Activated T-helper 1 cell treated with Interleukin-2 at 50 U/mL for 16 hours (primary cell): ENCODE data around the gene SLC35E2B.
"Not testable (repeated sequence)": the region's sequence is repeated elsewhere in the genome, so short reads cannot be mapped to it uniquely, and the experiment has no call there.

Source experiments
- DNase-seq: peaks from one replicate; pipeline ENCODE4 v3.0.0-alpha.2; 2020; ENCODE audit warnings: low read depth

SLC35E2B gene

DNA sequence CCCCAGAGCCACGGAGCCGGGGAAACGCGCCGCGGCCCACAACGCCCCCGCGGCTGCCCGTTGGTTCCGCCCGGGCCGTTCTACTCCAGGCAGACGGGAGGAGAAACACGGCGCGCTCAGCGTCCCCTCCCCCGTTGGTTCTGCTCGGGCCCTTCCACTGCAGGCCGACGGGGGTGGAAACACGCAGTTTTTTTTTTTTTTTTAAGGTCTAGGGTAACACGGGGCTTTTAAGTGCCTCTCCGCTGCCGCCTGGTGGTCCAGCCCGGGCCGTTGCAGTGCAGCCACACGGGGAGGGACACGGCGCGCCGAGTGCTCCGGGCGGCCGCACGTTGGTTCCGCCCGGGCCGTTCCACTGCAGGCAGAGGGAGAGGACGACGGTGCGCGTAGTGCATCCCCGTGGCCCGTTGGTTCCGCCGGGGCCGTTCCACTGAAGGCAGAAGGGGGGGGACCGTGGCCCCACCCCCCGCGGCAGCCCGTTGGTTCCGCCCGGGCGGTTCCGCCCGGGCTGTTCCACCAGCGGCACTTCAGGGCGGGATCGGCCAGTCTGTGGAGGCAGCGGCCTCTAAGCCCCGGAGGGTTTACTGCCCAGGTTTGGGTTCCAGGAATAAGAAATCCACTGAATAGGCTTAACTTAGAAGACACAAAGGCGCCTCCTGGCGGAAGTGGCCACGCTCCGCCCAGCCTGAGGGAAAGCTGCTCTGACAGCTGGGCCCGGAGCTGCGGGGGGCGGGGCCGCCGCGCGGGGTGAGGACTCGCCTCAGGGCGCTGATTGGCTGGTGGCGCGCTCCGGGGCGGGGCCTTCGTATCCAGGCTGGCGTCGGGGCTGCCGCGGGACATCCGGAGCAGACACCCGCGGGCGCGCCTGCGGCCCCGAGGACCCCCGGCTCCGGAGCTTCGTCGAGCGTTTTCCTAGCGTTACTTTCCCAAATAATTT, at the start of gene SLC35E2B:
Gene SLC35E2B, minus strand, starts transcription at position 82 of the 934 bp plus-strand sequence. CDS start 16,096 bp downstream, outside the sequence.
- DNase-seq: peak; percentile 97

DNA sequence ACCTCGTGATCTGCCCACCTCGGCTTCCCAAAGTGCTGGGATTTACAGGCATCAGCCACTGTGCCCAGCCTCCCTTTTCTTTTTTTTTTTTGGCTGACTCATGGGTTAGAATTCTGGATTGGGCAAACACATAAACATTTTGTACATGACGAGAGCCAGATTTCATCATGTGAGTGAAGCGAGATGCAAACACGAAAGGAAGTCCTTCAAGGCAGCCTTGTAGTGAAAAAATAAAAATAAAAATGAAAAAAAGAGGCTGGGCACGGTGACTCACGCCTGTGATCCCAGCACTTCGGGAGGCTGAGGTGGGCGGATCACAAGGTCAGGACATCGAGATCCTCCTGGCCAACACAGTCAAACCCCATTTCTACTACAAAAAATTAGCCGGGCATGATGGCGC, 48.4 kb upstream of the SLC35E2B start:
- DNase-seq: not testable (repeated sequence)

DNA sequence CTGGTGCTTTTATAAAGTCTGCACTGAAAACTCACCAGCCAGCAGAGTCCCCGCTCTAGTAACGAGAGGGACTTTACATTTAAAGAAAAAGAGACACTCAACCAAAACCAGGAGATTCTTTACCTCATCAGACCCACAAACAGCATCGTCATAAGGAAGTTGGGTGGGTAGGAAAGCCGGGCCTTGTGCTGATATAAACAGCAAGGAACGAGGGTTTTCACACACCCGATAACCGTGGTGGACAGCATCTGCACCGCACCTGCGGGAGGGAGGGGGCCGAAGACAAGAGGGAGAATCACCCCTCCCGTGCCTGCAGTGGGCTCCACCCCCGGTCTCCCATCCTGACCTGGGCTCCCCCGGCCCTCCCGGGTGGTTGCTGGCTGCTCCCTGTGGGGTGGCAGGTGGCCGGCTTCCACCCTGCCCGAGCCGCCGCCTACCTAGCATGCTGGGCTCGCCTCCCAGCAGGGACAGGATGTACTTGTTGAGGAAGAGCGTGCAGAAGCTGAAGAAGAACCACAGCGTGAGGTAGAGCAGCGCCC, 46.3 kb upstream of the SLC35E2B start:
- DNase-seq: not testable (repeated sequence)

DNA sequence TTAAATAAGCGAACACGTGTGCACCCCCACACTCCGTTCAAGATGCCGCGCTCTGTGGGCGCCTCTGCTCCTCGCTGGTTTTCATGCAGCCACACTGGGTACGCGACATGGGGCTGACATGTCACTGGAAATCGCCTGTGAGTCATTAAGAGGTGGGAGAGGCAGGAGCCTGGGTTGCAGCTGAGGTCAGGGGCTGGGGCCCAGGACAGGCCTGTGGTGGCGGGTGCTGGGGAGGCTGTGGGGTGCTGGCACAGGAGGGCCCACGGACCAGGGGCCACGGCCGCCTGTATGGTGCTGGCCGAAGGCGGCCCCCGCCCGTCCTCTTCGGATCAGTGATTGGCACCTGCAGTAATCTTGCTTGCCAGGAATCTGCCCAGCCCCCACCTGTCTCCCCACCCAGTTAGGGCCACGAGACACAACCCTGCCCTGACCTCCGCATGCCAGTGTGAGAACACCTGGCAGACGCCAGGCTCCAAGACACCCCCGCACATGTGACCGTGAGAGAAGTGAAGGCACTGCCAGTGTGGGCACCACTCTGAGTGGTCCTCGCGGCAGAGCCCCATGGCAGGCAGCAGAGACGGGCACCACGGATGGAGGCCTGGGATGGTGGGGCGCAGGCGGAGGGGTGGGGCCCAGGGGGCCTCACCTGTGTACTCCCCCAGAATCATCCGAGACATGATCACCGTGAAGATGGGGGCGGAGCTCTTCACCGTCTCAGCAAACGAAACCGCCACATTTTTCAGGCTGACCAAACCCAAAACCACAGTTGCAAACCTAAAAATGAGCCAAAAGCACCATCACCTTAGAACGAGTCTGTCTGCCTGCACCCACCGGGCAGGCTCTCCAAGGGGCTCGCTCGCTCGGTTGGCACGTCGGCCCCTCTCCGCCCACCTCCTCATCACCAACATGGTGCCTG, 45.3 kb upstream of the SLC35E2B start:
- not testable (repeated sequence) for DNase-seq

DNA sequence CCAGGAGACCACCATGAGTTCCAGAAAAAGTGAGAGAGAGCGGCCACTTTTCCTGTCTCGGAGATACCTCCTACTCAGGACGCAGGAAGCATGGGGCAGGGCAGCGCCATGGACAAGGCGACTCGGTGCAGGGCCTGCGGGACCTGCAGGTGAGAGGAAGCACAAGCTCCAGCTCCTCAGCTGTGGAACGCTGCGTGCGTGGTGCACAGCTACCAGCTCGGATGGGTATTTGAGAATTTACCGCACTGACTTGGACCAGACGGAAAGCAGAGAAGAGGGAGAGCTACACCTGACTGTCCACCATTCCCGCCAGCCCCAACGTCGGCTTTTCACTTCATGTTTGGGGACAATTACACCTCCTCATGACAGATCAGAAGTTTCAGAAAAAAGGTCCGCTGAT, 39.8 kb upstream of the SLC35E2B start:
- DNase-seq: no peak

DNA sequence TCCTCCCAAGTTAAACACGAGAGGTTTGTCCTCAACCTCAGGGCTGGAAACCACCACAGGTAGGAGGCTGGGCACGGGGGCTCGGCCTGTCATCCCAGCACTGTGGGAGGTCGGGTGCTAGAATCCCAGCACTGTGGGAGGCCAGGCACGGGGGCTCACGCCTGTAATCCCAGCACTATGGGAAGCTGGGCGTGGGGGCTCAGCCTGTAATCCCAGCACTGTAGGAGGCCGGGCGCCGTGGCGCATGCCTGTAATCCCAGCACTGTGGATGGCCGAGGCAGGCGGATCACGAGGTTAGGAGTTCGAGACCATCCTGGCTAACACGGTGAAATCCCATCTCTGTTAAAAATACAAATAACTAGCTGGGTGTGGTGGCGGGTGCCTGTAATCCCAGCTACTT, 38.3 kb upstream of the SLC35E2B start:
- DNase-seq: no peak

DNA sequence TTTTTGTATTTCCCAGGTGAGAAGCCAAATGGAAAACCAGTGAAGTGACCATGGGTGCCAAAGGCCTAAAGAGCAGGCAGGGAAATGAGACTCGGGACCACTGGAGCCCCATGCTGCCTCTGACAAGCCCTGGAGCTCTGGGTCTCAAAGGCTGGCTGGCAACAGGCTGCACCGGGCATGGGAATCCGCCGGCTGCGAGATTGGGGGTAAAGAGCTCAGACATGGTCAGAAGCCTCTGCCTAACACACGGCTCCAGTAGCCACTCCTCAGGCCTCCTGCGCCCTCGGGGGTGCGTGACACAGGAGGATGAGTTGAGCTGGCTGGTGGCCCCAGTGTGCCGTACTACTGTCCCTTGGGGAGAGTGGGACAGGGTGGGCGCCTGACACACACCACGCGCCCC, 37.6 kb upstream of the SLC35E2B start:
- not testable (repeated sequence) for DNase-seq

DNA sequence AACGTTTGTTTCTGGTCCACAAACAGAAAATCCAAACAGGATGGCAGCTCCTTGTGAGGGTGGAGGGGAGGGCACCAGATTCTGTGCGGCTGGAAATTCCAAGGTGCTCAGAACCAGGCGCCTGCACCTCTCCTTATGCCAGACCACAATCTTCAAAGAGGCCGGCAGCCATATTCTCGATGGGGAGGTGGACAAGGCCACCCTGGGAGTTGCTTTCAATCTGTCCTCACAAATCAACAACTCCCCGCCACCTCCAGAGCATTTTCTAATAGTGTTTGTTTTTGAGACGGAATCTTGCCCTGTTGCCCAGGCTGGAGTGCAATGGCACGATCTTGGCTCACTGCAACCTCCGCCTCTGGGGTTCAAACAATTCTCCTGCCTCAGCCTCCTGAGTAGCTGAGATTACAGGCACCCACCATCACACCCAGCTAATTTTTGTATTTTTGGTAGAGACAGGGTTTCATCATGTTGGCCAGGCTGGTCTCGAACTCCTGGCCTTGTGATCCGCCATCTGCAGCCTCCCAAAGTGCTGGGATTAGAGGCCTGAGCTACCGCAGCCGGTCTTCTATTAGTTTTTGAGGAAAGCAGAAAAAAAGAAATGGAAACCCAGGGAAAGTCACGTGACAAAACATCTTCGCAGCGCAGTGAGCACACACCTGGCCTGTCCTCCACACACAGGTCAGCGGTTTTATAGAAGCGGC, 36.7 kb upstream of the SLC35E2B start:
- not testable (repeated sequence) for DNase-seq

DNA sequence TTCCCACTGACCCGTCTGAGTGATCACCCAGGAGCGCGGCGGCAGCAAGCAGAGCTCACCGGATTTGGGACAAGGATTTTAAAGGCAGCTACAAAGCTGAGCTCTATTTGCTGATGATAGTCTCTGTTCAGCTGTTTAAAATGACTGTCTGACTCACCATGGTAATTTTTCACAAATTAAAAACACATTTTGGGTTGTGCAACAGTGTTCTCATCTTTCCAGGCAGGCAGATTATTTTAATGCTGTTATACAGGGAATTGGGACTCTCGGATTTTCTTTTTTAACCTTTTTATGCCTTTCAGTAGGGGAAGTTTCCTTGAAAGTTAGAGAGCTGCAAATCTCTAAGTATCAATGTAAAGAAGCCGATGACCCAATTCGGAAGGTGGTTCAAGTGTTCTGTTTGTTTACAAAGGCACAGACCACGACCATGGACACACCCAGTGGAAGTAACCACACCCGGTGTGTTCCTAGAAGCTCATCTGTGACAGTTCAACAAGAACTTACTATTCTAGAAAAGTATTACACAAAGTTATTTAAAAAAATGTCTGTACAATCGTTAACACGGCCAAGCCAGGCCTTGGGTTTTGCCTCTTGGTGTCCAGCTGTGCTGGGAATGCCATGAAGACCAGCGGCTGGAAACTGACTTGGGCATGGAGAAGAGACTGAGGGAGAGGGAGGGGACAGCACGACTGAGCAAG, 35.9 kb upstream of the SLC35E2B start:
- peak; percentile 30 for DNase-seq

DNA sequence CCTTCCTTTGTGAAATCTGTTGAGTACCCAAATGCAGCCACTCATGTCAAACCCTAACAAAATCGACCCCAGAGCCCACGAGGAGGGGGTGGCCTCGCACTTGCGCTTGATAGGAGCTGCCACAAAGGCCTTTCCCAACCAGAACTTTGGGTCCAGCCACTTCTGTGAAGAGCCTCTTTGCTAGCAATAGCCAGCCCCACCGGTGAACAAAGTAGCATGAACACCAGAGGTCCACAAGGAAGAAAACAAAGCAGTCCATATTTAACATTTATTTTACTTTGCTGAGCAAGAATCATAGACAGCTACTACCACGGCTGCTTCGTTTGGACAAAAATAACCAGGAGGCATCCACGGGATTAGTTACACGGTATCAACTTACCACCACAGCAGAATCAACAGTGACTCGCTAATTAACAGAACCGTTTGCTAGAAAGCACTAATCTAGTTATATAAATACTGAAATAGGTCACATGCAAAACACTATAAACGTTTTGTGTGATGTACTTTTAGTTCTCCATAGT, 34.6 kb upstream of the SLC35E2B start:
- DNase-seq: not testable (repeated sequence)

DNA sequence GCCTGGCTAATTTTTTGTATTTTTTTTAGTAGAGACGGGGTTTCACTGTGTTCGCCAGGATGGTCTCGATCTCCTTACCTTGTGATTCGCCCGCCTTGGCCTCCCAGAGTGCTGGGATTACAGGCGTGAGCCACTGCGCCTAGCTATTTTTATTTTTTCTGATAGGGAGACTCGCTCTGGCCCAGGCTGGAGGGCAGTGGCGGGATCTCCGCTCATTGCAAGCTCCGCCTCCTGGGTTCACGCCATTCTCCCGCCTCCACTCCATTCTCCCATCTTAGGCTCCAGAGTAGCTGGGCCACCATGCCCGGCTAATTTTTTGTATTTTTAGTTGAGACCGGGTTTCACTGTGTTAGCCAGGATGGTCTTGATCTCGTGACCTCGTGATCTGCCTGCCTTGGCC, 33.5 kb upstream of the SLC35E2B start:
- not testable (repeated sequence) for DNase-seq

DNA sequence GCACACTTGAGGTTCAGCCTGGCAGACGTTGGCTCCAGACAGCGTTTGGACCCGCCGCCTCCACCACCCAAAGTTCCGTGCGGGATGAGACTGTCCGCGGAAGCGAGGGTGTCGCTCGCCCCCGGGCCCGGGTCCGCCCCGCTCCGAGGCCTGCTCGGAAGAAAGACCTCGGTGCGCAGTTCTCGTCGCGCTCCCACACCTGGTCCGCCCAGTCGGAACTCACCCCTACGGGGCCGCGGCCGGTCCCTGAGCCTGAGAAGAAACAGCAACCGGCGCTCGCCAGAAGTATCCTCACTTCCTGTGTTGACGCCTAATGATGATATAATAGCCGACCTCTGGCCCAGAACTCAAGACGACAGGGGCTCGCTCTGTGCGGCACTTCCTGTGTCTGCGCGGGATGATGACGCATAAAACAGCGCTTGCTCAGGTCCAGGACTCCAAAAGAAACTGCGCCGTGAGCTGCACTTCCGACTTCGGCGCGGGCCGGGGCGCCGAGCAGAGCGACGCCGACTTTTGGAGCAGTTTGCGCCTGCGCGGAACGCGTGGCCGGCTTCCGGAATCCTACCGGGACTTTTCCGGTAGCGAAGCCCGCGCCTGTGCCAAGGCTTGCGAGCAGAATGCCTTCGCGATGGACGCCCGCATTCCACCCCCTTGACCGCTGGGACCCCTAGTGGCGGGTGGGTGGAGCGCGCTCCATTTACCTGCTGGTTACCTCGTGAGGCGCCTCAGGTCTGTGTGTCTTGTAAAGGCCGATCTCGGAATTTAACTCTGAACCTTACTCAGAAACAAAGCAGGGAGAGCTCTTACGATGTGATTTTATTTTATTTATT, 31.7 kb upstream of the SLC35E2B start, which contains the start of gene CDK11A:
Gene CDK11A, minus strand, starts transcription at position 323 of the 830 bp plus-strand sequence. CDS start 1,539 bp downstream, outside the sequence.
- peak; percentile 97 for DNase-seq

DNA sequence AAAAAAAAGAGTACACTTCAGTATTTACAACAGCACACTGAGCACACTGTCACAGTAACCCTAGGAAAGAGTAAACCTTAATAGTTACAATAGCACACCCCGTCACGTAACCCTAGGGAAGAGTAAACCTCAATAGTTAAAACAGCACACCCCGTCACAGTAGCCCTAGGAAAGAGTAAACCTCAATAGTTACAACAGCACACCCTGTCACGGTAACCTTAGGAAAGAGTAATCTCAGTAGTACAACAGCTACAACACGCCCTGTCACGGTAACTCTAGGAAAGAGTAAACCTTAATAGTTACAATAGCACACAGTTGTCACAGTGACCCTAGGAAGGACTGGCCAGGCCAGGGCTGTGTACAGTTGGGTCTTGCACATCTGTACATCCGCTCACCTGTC, 28.6 kb upstream of the SLC35E2B start:
- DNase-seq: no peak

DNA sequence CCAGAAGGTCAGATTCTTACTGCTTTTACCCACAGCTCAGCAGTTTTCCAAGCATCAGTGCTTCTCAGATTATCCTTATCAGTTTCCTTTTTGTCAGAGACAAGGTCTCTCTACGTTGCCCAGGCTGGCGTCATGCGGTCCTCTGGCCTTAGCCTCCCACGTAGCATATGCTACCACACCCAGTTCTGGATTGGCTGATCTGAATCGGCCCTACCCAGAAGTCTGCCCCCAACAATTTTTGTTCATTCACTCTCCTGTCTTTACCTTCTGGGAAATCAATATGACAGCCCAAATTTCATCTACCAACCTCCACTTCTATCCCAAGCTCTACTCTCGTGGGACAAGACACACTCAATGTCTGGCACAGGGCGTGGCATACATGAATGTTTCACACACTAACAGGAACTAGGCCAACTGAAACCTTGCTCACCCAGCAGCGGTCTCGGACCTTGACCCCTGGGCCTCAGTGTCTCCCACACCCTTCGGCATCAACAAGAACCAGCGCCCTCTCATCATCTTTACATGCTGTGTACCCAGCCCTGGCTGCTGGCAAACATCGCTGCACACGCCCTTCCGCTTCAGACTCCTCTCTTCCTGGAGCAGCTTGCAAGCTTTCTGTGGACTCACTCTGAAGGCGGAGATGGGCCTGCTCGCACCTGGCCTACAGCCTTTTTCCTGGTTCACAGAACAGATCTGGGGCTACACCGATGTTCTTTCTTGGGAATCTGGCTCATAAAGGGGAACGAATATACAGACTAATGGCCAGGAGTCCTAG, 22.7 kb upstream of the SLC35E2B start:
- not testable (repeated sequence) for DNase-seq

DNA sequence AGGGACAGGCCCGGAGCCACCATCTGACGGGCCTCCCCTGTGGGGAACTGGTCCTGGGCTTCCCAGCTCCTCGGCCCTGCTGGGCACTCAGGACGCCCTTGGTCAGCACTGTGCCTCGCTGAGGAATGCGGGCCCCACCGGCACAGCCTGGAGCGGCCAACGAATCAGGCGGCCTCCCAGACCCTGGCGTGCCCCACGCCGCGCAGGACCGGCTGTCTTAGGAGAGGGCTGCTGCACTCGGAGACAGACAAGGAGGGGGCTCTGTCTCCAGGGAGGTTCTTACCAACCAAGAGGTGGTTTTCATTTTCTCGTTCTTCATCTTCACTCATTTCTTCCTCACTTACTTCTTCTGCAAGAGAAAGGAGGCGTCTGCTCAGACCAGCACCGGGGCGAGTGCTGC, 15.3 kb upstream of the SLC35E2B start:
- not testable (repeated sequence) for DNase-seq

DNA sequence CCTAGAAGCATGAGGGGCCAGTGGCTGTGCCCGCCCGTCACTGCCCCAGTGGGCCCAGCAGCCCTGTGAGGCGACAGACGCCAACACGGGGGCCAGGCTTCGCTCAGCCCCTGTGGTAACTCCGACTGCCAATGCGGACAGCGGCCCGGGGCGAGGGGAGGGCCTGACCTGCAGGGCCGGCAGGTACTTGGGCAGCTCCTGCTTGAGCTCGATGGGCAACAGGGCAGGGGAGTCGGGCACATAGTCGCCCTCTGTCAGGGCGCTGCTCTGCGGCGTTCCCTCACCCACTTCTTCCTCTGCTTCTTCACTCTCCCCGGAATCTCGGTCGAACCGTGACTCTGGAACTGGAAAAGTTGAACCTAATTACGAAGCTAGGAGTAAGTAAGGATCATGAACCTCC, 14.6 kb upstream of the SLC35E2B start:
- not testable (repeated sequence) for DNase-seq

DNA sequence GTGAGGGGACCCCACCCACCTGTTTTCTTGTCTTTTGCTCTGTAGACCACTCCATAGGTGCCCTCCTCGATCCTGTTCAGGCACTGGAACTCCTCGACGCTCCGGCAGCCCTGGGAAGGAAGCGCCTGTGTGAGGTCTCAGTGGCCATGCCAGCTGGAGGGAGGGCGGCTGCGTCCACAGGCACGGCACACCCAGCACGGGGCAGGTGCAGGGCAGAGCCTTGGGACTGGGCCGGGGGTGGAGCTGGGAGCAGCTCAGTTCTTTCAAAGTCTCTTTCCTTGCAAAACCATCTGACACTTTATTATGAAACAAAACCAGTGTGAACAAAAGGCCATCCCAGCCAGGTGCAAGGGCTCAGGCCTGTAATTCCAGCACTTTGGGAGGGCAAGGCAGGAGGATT, 13.0 kb upstream of the SLC35E2B start:
- not testable (repeated sequence) for DNase-seq

DNA sequence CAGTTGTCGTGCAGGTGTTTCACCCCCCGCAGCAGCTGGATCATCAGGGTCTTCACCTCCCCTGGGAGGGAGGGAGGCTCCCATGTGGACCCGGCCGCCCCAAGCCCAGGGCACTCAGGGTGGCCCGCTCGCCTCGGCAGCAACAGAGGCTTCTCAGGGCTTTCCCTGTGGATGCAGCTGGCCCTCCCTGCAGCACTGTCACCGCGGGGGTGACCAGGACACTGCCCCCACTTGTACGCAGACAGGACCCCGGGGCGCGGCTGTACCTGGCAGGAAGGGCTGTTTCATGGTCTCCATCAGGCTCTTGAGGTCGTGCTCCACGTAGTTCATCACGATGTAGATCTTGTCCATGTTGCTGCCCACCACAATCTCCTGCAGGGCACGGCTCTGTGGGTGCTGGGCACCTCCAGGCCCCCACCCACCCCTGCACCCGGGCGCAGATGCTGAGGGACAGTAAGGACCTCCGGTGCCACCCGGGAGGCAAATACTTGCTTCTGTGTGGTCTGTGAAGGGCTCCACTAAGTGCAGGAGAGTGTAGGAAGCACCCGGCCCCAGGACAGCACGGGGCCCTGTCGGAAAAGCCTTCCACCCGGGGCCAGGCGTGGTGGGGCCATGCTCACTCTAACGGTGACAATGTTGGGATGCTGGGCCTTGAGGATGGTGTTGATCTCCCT, 11.8 kb upstream of the SLC35E2B start:
- DNase-seq: not testable (repeated sequence)
